ENCODE data around the gene UFSP2. TPM values are rescaled to one million over a fixed set of nuclear protein-coding genes. Genes with fewer than 3 reads are reported as not detected.

The UFSP2 gene
- total and polyA plus RNA-seq, 4 donors: 12.2 to 17.2 (median 14.7) TPM

- no peaks in the 10 kb centered on the region for H3K36me3 ChIP-seq (ENCODE audit: control insufficient read depth in 4 of 4, insufficient read depth in 3 of 4, low read depth in 1 of 4, low read length in 3 of 4)
- DNase-seq (ENCODE audit: low spot score): no peak
- H3K27ac ChIP-seq (ENCODE audit: low read depth in 1 of 2, low read length in 2 of 2): no peak overlapping the region
- H3K4me1 ChIP-seq (ENCODE audit: control insufficient read depth in 4 of 4, insufficient read depth in 4 of 4, low read length in 3 of 4): peaks cover 0 to 5% (median 1%) of the 10 kb centered on the region in 4 donors
- no peak overlapping the region for H3K9ac ChIP-seq (ENCODE audit: low read depth in 1 of 2, low read length in 2 of 2)
- peaks cover 0 to 4% (median 0%) of the 10 kb centered on the region in 4 donors for H3K9me3 ChIP-seq (ENCODE audit: control insufficient read depth in 4 of 4, low read length in 3 of 4)
- H3K4me3 ChIP-seq (ENCODE audit: low read depth in 1 of 3, low read length in 3 of 3): no peak overlapping the region
- TF ChIP-seq SP1 (IDR thresholded peaks at IDR 0.05) (no peak), REST (IDR thresholded peaks at IDR 0.05) (no peak), GABPA (IDR thresholded peaks at IDR 0.05 in 1 of 2, conservative IDR thresholded peaks at IDR 0.05 in 1 of 2) (no peak), HNF4G (IDR thresholded peaks at IDR 0.05) (no peak), CTCF (IDR thresholded peaks at IDR 0.05; ENCODE audit: low read depth, low read length, missing input control) (no peak), ZBTB33 (IDR thresholded peaks at IDR 0.05) (no peak), HNF4A (conservative IDR thresholded peaks at IDR 0.05) (no peak), NR2F2 (IDR thresholded peaks at IDR 0.05) (no peak), JUND (IDR thresholded peaks at IDR 0.05) (no peak), TAF1 (conservative IDR thresholded peaks at IDR 0.05) (no peak), FOXA2 (IDR thresholded peaks at IDR 0.05) (no peak), YY1 (IDR thresholded peaks at IDR 0.05) (no peak), FOXA1 (IDR thresholded peaks at IDR 0.05) (no peak), EGR1 (IDR thresholded peaks at IDR 0.05; ENCODE audit: low read depth in 2 of 2) (no peak), RXRA (IDR thresholded peaks at IDR 0.05) (no peak), RAD21 (IDR thresholded peaks at IDR 0.05) (no peak), MAX (IDR thresholded peaks at IDR 0.05) (no peak), ATF3 (IDR thresholded peaks at IDR 0.05) (no peak)
- H3K27me3 ChIP-seq (ENCODE audit: control insufficient read depth in 4 of 4, insufficient read depth in 4 of 4, low read length in 3 of 4): no peaks in the 10 kb centered on the region
- WGBS: 94% methylated on average over 4 of the region's 4 CpGs
Observed at GRCh38 chr4:185383451-185383850, 42.3 kb downstream of the UFSP2 start.

All from liver (tissue), 9 donors.